ENCODE results near the gene CACNB2.

CACNB2 gene

DNA sequence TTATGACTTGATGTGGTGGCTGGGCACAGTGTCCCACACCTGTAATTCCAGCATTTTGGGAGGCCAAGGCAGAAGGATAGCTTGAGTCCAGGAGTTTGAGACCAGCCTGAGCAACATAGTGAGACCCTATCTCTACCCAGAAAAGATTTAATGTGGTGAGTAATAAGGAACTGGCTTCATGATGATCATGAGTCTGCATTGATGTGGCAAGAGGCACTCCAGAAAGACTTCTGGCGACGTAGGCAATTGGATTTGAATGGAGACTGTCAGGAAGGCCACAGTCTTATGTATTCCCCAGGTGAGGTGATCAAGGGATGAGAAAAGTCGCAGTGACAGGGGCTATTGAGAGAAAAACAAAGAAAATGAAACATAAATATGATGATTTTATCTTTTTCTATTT lies 138.0 kb downstream of the CACNB2 start:
- TF ChIP-seq, protein P1, sequence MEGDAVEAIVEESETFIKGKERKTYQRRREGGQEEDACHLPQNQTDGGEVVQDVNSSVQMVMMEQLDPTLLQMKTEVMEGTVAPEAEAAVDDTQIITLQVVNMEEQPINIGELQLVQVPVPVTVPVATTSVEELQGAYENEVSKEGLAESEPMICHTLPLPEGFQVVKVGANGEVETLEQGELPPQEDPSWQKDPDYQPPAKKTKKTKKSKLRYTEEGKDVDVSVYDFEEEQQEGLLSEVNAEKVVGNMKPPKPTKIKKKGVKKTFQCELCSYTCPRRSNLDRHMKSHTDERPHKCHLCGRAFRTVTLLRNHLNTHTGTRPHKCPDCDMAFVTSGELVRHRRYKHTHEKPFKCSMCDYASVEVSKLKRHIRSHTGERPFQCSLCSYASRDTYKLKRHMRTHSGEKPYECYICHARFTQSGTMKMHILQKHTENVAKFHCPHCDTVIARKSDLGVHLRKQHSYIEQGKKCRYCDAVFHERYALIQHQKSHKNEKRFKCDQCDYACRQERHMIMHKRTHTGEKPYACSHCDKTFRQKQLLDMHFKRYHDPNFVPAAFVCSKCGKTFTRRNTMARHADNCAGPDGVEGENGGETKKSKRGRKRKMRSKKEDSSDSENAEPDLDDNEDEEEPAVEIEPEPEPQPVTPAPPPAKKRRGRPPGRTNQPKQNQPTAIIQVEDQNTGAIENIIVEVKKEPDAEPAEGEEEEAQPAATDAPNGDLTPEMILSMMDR (IDR thresholded peaks at IDR 0.05), result no peak

DNA sequence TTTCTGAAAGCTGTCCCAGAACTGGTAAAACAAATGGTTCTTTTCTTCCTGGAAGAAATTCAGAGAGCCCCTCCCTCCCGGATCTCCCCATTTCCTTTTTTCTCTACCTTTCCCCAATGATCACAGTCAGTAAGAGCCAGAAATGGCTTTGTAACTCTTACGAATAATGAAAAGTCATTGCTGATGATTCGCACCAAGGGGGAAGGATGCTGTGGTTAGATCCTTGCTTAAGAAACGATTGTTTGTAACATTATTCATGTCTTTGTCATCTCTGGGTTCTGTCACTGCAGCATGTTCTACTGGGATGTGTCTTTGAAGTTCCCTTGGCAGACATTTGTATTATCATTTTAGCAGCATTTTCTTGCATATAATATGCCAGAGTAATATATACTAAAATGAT lies 138.9 kb downstream of the CACNB2 start:
- TF ChIP-seq, protein P1 (IDR thresholded peaks at IDR 0.05), result no peak

DNA sequence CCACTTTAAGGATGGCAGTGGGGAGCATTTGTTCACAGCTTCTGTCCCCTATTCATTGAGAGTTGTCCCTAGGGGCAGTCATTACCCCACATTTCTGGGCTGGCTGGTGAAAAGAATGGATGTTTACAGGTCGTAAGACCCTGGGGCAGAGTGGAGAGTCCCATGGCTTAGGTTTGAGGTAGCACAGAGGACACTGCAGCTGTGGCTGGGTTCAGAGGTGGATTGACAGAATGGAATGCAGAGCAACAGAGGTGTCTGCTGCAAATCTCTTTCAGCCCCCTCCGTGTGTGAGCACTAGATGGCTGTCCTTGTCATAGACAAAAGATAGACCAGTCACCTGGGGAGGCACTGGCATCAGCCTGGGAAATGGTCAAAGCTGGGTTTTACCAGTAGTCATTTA lies 141.9 kb downstream of the CACNB2 start:
- TF ChIP-seq, protein P1 (IDR thresholded peaks at IDR 0.05), result no peak

DNA sequence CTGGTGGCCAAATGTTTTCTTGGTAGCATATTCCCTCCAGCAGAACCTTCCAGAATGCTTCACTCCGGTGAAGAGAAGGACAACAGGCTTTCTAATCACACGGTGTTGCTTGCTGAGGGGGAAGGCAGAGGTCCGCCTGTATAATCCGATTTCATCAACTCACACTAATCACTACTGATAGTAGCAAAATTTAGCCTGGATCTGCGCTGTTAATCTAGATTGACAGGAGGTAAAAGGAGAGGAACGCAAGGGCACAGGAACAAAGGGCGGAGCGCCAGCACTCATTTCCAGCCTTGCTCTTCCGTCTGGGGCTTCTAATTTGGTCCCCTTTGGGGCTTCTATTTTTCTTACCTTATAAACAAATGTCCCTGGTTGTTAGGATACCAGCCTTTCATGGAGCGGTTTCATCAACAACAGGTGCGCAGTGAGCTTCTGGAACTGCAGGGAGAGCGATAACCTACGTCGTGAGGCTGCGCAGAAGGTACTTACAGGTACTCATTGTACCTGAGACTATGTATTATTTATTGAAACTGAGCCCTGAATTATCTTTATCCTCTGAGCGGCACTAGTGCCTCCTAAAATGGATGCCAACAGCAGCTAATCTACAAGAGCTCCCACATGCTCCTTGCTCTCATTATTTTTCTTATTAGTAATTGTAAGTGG lies 150.6 kb downstream of the CACNB2 start:
- TF ChIP-seq, protein P1 (IDR thresholded peaks at IDR 0.05), result no peak

DNA sequence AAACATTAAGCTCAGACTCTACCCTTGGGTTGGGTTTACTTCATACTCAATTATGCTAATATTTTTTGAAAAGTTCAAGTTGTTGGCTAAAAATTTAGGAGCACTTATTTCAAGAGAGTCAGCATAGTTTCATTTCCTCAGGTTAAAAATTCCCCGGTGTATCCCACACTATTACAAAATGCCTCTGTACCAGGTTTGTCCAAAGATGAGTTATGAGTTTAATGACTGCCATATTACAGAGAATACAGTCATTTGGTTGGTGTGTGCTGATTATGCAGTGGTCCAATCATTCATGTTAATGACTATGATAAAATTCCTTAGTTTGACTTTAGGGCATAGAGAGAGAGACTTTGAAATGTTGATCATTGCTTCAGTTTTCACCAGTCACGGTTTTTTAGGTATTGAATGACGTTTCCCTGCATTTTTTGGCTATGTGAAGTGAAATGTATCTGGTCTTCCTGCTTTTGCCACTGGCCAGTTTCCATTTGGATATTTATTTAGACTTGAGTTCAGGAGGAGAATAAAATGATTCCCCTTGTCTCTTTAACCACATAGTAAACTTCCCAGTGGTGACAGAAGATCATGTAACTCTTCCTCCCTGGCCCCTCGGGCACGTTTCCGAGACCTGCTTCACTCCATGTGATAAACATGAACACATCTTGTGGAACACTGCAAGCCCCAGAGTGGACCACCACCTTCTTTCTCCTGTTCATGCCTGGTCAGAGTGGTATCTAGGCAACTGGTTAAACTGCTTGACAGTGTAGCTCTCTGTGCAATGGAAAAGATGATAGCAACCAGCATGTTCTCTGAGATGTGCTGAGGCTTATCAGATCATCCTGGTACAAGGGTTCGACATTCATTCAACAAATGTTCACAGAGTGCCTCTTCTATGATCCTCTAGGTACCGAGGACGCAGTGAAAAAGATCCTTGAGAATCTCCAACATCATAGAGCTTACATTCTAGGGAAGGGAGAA lies 153.6 kb downstream of the CACNB2 start:
- TF ChIP-seq, protein P1 (IDR thresholded peaks at IDR 0.05), result no peak

DNA sequence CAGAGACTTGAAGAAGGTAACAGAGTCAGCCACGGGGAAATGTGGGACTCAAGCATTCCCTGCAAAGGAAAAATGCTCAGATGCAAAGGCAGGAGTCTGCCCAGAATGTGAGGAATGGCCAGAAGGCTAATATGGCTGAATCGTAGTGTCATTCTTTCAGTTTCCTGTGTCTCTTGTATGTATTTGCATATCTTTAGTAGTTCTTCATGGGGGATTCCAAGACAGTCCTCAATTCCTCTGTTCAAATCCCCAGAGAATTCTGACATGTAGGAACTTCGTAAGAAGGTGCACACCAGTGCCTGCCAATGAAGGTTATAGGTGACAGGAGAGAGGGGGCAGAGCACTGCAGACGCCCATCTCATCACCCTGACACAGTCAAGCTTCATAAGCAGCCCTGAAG lies 154.4 kb downstream of the CACNB2 start:
- TF ChIP-seq, protein P1 (IDR thresholded peaks at IDR 0.05), result no peak

DNA sequence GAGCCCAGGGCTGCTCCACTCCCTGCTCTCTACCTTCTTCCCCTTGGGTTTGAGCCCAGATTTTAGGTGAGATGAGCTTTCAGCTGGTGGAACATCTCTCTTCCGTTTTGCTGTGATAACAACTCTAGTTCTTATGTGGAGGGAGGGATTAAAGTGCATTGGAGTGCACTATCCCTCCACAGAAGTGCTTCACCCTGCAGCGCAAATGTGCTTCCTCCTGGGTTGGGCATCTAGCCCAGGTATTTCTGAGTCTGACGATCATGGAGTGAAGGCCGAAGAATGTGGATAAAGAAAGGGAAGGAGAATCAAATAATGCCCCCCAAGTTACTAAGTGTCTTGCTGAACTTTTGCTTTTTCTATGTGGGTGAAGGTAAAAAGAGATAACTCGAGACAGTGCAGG lies 157.4 kb downstream of the CACNB2 start:
- TF ChIP-seq, protein P1 (IDR thresholded peaks at IDR 0.05), result no peak

Measured in LNCAP (cell line).